Brain pericyte (primary cell): ENCODE data around the gene AP3B1.

Experiments
- DNase-seq: peaks from one replicate; pipeline ENCODE4 v3.0.0-alpha.2; 2012; ENCODE audit warnings: low read depth, low spot score

Gene AP3B1

DNA sequence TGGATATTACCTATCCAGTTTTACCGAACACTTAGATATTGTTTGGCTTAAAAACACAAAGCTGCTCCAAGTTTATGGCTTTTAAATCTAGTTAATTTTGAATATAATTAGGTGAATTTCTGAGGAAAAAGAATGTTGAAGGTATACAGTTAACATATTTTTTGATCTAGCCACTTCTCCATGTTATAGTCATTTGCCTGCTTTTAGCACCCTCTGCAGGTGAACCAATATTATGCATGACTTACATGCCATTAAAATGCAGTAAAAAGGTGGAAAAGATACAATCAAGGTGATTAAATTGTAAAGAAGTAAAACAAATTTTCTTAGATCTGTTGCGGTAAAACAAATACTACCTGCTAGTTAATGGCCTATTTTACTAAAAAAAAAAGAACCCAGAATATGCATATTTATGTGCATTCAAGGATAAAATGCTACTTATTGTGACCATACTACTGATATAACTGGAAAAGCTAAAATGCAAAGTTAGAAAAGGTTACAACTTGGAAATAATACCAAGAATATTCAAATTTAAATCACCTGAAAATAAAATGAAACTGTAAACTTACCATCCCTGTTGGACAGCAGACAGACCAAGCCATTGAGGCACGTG lies 132.1 kb downstream of the AP3B1 start:
- no peak for DNase-seq

- DNase-seq = no peak
Measured at GRCh38 chr5:78157001-78157400, 137.5 kb downstream of the AP3B1 start.

DNA sequence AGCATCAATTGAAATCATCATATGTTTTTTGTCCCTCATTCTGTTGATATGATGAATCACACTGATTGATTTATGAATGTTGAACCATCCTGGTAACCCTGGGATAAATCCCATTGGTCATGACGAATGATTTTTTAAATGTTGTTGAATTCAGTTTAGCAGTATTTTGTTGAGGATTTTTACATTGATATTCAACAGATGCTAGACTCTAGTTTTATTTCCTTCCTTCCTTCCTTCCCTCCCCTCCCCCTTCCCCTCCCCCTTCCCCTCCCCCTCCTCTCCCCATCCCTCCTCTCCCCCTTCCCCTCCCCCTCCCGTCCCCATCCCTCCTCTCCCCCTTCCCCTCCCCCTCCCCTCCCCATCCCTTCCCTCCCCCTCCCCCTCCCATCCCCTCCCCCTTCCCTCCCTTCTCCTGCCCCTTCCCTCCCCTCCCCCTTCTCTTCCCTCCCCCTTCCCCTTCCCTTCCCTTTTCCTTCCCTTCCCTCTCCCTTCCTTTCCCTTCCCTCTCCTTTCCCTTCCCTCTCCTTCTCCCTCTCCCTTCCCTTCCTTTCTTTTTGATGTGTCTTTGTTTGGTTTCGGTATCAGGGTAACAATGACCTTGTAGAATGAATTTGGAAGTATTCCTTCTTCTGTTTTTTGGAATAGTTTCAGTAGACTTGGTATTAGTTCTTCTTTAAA lies 142.8 kb downstream of the AP3B1 start:
- DNase-seq = no peak

DNA sequence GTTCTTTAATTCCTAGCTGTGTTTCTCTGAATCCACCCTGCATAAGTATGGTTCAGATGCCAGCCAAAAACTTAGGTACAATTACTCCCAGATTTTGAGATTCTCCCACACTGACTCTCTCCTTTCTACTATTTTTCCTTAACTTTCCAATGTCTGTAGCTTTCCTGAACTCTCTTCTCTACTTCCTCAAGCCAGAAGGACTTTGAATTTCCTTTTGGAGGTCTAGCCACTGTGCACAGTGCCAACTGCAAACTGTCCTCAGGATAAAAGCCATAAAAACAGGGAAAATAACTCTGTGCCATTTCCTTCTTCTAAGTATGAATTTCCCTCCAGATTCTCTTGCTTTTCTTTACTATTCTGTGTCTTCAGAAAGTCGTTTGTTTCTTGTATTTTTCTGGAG lies 157.2 kb downstream of the AP3B1 start:
- DNase-seq = no peak

DNA sequence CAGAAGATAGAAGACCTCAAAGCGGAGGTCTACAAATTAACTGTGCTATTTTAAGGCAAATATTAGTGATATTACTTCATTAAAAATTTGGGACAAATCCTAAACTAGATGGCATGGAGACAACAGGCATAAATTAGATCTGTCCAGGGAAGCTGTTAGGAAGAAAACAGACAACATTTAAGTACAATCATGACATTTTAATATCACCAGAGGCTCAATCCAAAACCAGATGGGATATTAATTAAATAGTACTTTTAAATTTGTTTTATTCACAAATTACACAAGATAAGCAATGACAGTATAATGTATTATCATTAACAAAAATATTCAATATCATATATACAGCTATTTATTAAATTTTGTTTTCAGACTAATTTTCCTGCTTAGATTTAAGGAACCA lies 161.1 kb downstream of the AP3B1 start:
- no peak for DNase-seq

GRCh38 chr5:78132507-78132906 lies 162.0 kb downstream of the AP3B1 start:
- no peak for DNase-seq

DNA sequence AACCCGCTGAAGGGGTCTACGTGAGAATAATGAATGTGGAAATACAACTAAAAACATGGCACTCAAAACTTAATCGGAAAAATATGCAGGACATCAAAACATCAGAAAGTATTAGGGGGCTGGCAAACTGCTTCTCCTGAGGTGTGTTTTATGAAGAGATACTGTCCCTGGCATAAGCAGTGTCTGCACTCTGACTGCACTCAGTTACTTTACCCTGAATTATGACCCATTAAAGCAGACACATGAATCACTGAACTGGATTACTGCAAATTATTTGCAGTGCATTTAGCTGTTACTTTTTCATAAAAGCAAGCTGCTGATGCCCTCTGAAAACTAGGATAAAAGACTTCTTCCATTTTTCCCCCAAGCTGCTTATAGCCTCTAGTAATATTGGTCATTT lies 164.9 kb downstream of the AP3B1 start:
- DNase-seq = no peak

DNA sequence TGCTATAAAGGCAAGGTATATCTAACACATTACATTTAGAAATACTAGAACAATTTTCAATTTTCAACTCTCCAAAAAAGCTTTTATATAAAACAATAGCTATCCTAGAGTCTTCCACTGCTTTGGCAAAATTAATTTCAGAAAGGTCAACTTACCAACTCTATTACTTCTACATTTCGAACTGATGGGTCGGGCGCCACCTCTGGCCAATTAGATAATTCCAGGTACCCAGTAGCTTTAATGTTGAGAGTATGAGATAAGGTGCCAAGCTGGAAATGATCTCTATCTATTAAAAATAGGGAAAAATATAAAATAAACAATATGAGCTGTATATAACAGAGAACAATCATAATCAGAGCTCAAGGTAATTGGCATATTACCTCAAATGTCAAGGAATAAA lies 166.6 kb downstream of the AP3B1 start:
- DNase-seq = no peak

GRCh38 chr5:78126536-78126935 lies 168.0 kb downstream of the AP3B1 start:
- DNase-seq = no peak

DNA sequence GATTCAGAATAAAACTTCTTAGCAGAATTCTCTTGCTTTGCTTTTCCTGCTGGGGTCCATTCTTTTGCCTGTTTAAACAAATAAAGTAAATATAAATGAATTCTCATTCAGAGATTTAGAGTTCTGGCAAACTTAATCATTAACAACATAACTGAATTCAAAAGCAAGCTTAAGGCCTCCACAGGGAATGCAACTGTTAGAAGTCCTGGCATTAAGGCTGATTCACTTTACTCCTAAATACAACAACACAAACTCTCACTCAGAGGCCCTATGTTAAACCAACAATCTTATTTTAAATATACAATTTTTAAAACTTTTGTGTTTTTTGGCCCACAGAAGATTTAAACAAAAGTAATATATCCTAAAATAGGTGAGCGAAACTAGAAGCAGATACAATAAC lies 178.3 kb downstream of the AP3B1 start:
- DNase-seq = no peak

DNA sequence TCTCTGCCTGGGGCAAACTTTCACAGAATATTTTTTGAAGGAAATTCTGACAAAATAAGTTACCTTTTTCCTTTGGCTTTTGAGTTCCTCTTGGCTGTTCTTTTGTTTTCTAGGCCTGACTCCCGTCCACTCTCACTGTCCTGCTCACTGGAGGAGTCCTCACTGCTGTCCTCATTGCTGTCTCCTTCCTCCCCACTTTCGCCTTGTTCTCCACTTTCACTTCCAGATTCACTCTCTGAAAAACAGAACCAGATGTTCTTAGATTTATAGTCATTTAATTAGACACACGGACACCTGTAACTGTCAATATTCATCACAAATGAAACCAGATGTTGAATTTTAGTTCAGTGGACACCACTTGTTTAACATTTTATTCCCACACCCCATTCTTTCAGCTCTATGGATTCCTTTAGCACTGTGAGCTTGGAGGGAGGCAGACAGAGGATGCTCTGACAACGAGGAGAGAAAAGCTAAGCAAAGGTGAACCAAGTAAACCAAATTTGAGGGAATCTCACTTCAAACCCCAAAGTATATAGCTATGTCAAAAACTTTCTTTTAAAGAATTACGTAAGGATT lies 180.7 kb downstream of the AP3B1 start:
- no peak for DNase-seq

DNA sequence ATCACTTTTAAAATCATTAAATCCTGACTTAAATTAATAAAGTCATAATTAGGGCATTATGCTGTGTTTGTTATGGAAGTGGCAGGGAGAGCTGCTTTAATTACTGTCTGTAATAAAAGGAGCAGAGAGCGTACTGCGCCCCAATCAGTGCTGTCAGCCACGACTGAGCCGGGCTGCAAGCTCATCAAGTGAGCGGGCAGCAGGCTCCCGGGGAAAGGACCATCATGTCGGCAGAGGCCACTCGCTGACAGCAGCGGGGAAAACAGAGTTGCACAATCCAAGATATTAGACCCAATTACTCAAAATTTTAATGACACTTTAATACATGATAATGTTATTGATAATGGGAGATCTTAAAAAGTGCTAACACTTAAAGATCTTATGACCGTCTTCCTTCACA lies 181.6 kb downstream of the AP3B1 start:
- no peak for DNase-seq

GRCh38 chr5:78109891-78110324 lies 184.6 kb downstream of the AP3B1 start:
- DNase-seq = no peak

GRCh38 chr5:78108564-78108963 lies 185.9 kb downstream of the AP3B1 start:
- no peak for DNase-seq

DNA sequence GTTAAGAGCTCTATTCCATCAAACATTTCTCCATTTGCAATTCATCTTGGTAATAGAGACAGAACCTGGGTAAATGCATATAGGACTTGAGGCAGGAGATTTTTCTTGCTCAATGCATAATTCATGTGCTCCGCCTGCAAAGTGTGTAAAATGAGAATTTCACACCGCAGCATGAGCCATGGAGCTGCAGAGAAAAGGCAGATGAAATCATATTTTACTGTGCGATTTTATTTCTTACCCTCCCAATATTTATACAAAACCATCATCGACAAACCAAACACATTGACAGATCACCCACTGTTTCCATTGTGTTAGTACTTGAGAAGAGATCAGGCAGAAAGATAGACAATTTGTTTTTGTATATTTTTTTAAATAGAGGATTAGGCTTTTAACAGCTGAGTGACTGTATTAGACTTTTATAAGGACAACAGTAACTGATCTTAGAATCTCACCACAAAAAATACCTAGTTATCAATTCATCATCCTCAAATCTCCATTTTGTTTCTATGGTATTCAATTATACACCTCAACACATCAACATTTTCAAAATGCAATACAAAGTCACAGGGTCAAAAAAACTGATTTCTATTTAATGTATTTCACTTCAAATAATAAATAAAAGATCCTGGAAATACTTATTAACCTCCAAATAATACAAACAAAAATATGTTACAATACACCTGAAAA lies 191.1 kb downstream of the AP3B1 start:
- no peak for DNase-seq

GRCh38 chr5:78102500-78102899 lies 192.0 kb downstream of the AP3B1 start:
- no peak for DNase-seq

DNA sequence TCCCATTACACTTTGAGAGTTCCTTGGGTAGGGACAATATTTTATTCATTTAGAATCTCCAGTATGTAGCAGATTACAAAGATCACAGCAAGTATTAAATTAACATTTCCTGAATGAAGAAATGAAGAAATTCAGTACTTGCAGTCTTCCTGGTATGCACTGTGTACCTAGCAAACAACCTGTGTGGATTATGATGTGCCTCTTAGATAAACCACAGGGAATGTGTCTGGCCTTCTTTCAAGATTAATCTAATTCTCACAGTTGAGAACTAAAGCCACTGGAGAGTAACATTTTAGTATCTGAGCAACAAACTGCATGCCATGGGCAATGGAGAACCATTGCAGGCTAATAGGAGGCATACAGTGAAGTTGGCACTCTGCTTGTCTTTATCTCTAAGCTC lies 199.4 kb downstream of the AP3B1 start:
- DNase-seq = no peak

GRCh38 chr5:78090002-78090401 lies 204.5 kb downstream of the AP3B1 start:
- DNase-seq = no peak

GRCh38 chr5:78078858-78079257 lies 215.6 kb downstream of the AP3B1 start:
- no peak for DNase-seq

DNA sequence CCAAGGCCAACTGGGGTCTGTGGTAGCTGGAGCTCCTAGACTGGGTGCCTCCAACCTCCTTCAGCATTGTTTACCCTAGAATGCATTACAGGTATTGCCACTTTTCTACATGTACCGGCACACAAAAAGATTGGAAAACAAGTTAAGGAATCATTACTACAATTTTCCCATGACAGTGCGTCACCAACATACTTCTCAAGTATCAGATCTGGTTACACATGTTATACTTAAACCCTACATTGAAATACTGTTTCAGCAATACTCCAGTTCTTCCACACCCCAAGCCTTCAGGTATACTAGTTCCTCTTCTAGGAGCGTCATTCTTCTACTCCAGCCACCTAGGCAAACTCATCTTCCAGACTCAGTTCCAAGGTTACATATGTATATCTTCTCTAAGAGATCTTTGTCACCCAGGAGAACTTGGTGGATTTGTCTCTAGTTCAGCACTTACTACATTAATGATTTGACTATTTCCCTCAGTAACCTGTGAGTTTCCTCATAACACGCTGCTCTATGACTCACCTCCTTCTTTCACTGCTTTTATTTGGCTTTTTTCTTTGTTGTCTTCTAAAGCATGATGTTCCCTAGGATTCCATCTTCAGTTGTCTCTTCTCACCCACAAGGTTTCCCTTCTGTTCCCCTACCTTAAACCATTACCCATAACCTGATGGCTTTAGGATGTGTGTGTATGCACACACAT lies 217.0 kb downstream of the AP3B1 start:
- no peak for DNase-seq

GRCh38 chr5:78076351-78076750 lies 218.1 kb downstream of the AP3B1 start:
- no peak for DNase-seq

DNA sequence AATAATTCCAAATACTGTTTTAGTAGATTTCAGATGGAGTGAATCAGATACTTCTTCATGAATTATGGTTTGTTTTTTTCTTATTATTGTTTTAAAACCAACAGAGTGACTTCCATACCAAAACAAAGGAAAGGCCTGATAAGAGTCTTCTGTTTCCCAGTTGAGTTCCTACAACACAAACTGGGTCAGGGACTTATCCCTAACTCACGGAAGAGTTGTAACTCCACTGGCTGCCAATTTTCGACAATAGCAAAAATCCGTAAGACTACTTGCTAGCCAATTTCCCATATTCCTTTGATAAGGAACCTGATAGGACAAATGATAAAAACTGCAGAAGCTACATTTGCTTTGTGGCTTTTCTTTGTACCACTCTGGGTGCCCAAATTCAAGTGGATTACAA lies 219.2 kb downstream of the AP3B1 start:
- DNase-seq = no peak
